Neural cell (in vitro differentiated cells): ENCODE results near the gene GIPC3. TPM values are rescaled to one million over a fixed set of nuclear protein-coding genes. Genes with fewer than 3 reads are reported as not detected.

Source experiments
- H2AFZ ChIP-seq: fragments of 200-600, 300-800 bp; sonication (generic), shearing (Covaris generic); 2 replicates; pipeline ENCODE4 v1.6.0; 2014; ENCODE audit warnings: low read depth, mild to moderate bottlenecking, antibody characterized with exemption, low read length, moderate library complexity
- H3F3A ChIP-seq: fragments of 200-600 bp; shearing (Covaris generic); 2 replicates; pipeline ENCODE4 v1.6.1; 2016; ENCODE audit warnings: mild to moderate bottlenecking, moderate library complexity, mixed read lengths, antibody characterized with exemption, low read length; ENCODE audit not compliant: insufficient read depth, poor library complexity, severe bottlenecking
- H3K27ac ChIP-seq: fragments of 200-600, 300-800 bp; sonication (generic), shearing (Covaris generic); 2 replicates; pipeline ENCODE4 v1.5.1; 2014; ENCODE audit warnings: mild to moderate bottlenecking, low read length, moderate library complexity
- H3K27me3 ChIP-seq: fragments of 300-800, 200-600 bp; sonication (generic), shearing (Covaris generic); 2 replicates; pipeline ENCODE4 v1.6.0; 2014; ENCODE audit warnings: mild to moderate bottlenecking, low read depth, low read length, moderate library complexity; ENCODE audit not compliant: insufficient read depth
- H3K36me3 ChIP-seq: fragments of 300-800, 200-600 bp; sonication (generic), shearing (Covaris generic); 2 replicates; pipeline ENCODE4 v1.5.1; 2014; ENCODE audit warnings: mild to moderate bottlenecking, antibody characterized with exemption, low read length, moderate library complexity; ENCODE audit not compliant: insufficient read depth
- H3K4me2 ChIP-seq: fragments of 300-800, 200-600 bp; sonication (generic), shearing (Covaris generic); 2 replicates; pipeline ENCODE4 v1.6.0; 2014; ENCODE audit warnings: mild to moderate bottlenecking, low read length
- H3K4me3 ChIP-seq: fragments of 300-800, 200-600 bp; sonication (generic), shearing (Covaris generic); 2 replicates; pipeline ENCODE4 v1.5.1; 2014; ENCODE audit warnings: mild to moderate bottlenecking, low read length, moderate library complexity
- H3K79me2 ChIP-seq: fragments of 200-600 bp; shearing (Covaris generic); replicated peaks from 2 replicates; pipeline ENCODE4 v1.6.0; 2014; ENCODE audit warnings: mild to moderate bottlenecking, low read length, moderate library complexity; ENCODE audit not compliant: insufficient read depth
- H3K9ac ChIP-seq: fragments of 300-800, 200-600 bp; sonication (generic), shearing (Covaris generic); 2 replicates; pipeline ENCODE4 v1.6.1; 2016; ENCODE audit warnings: mild to moderate bottlenecking, low read length, mixed read lengths
- H3K9me2 ChIP-seq: fragments of 200-600 bp; shearing (Covaris generic); 2 replicates; pipeline ENCODE4 v1.6.1; 2016; ENCODE audit warnings: mild to moderate bottlenecking, low read length, mixed read lengths; ENCODE audit not compliant: insufficient read depth
- H3K9me3 ChIP-seq: fragments of 200-600, 300-800 bp; sonication (generic), shearing (Covaris generic); 2 replicates; pipeline ENCODE4 v1.6.1; 2016; ENCODE audit warnings: mild to moderate bottlenecking, mixed run types, low read length, moderate library complexity, mixed read lengths
- H4K20me1 ChIP-seq: fragments of 200-600 bp; shearing (Covaris generic); 2 replicates; pipeline ENCODE4 v1.6.1; 2016; ENCODE audit warnings: mild to moderate bottlenecking, mixed run types; ENCODE audit not compliant: insufficient read depth
- EP300 ChIP-seq: fragments of 450-650 bp; conservative IDR thresholded peaks from 2 replicates; pipeline ENCODE4 v1.6.1; 2014; ENCODE audit warnings: antibody characterized with exemption, mild to moderate bottlenecking, moderate library complexity; ENCODE audit not compliant: poor library complexity, severe bottlenecking
- EZH2 ChIP-seq: fragments of 200-600, 300-800 bp; shearing (Covaris generic), sonication (generic); IDR thresholded peaks from 2 replicates; pipeline ENCODE4 v1.6.1; 2014; ENCODE audit warnings: antibody characterized with exemption, low read length, borderline replicate concordance, mild to moderate bottlenecking; ENCODE audit not compliant: insufficient read depth, poor library complexity, severe bottlenecking
- MXI1 ChIP-seq: fragments of 450-650 bp; conservative IDR thresholded peaks from 2 replicates; pipeline ENCODE4 v1.6.1; 2014; ENCODE audit warnings: antibody characterized with exemption, mild to moderate bottlenecking; ENCODE audit not compliant: poor library complexity, severe bottlenecking
- POLR2AphosphoS5 ChIP-seq: IDR thresholded peaks from 2 replicates; pipeline ENCODE4 v1.6.1; 2012
- RAD21 ChIP-seq: fragments of 450-650 bp; conservative IDR thresholded peaks from 2 replicates; pipeline ENCODE4 v1.6.1; 2014; ENCODE audit warnings: antibody characterized with exemption, mild to moderate bottlenecking, moderate library complexity
- REST ChIP-seq: IDR thresholded peaks from 2 replicates; pipeline ENCODE4 v1.6.1; 2012; ENCODE audit warnings: borderline replicate concordance
- SMC3 ChIP-seq: fragments of 450-650 bp; conservative IDR thresholded peaks from 2 replicates; pipeline ENCODE4 v1.6.1; 2014; ENCODE audit warnings: antibody characterized with exemption, mild to moderate bottlenecking, moderate library complexity; ENCODE audit not compliant: poor library complexity
- TAF1 ChIP-seq: IDR thresholded peaks from 2 replicates; pipeline ENCODE4 v1.6.1; 2012; ENCODE audit warnings: low read depth
- polyA plus RNA-seq: library from polyadenylated mRNA; depleted of rRNA; stranded (reverse); fragments of >200 nt; gene quantifications from 2 replicates; pipeline ENCODE4 v1.2.3, GENCODE V29; 2014
- TF ChIP-seq, protein P1 (sequence below): fragments of 450-650 bp; IDR thresholded peaks from 2 replicates; pipeline ENCODE4 v1.5.1; 2014; ENCODE audit warnings: antibody characterized with exemption, mild to moderate bottlenecking, moderate library complexity; ENCODE audit not compliant: poor library complexity, severe bottlenecking

The GIPC3 gene
- polyA plus RNA-seq, 1 donor from 2014 or later: not detected

- no peak for TF ChIP-seq SMC3
- TF ChIP-seq, protein P1, sequence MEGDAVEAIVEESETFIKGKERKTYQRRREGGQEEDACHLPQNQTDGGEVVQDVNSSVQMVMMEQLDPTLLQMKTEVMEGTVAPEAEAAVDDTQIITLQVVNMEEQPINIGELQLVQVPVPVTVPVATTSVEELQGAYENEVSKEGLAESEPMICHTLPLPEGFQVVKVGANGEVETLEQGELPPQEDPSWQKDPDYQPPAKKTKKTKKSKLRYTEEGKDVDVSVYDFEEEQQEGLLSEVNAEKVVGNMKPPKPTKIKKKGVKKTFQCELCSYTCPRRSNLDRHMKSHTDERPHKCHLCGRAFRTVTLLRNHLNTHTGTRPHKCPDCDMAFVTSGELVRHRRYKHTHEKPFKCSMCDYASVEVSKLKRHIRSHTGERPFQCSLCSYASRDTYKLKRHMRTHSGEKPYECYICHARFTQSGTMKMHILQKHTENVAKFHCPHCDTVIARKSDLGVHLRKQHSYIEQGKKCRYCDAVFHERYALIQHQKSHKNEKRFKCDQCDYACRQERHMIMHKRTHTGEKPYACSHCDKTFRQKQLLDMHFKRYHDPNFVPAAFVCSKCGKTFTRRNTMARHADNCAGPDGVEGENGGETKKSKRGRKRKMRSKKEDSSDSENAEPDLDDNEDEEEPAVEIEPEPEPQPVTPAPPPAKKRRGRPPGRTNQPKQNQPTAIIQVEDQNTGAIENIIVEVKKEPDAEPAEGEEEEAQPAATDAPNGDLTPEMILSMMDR: no peak
- TF ChIP-seq TAF1: no peak
- no peak for TF ChIP-seq RAD21
- no peaks in the 10 kb centered on the region for H3K27me3 ChIP-seq
- no peaks in the 10 kb centered on the region for H3F3A ChIP-seq
- H3K9ac ChIP-seq: no peak overlapping the region
- no peaks in the 10 kb centered on the region for H3K9me3 ChIP-seq
- H2AFZ ChIP-seq: no peak overlapping the region
- no peaks in the 10 kb centered on the region for H4K20me1 ChIP-seq
- H3K9me2 ChIP-seq: no peaks in the 10 kb centered on the region
- H3K4me3 ChIP-seq: no peak overlapping the region
- no peak overlapping the region for H3K27ac ChIP-seq
- H3K36me3 ChIP-seq: no peaks in the 10 kb centered on the region
- no peak overlapping the region for H3K4me2 ChIP-seq
- no peaks in the 10 kb centered on the region for H3K79me2 ChIP-seq
These were observed 45.5 kb upstream of the GIPC3 start for GRCh38 chr19:3539756-3540118.

DNA sequence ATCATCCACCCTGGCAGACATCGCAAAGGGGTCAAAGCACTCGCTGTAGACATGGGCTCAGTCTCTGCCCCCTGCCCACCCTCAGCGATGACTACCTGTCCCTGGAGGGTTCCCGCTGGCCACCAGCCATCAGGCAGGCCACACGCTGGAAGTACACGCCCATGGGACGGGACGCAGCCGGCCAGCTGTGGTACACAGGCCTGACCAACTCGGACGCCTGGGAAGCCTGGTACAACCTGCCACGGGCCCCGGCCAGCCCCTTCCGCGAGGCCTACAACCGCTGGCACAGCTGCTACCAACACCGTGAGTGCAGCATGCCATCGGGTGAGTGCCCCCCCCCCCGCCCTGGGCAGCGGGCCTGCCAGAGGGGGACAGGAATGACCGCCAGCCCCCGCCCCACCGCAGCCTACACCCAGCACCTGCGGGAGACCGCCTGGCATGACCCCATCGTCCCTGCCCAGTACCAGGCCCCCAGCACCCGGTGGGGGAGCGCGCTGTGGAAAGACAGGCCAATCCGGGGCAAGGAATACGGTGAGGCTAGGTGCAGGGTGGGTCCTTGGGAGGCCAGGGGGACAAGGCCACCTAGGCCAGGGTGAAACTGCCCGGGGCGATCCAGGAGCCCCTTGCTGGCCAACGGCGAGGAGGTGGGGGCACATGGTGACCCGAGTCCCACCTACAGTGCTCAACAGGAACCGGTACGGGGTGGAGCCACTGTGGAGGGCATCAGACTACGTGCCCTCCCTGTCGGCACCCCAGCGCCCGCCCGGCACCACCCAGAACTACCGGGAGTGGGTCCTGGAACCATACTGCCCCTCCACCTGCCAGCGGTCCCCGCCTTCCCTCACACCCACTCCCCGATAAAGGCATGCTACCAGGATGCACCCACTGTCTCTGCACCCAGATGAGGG lies 41.9 kb upstream of the GIPC3 start:
- H3K4me2 ChIP-seq: no peak overlapping the region
- no peak overlapping the region for H2AFZ ChIP-seq
- H3K9me2 ChIP-seq: no peaks in the 10 kb centered on the region
- H4K20me1 ChIP-seq: no peaks in the 10 kb centered on the region
- no peaks in the 10 kb centered on the region for H3F3A ChIP-seq
- H3K27ac ChIP-seq: no peak overlapping the region
- no peak overlapping the region for H3K4me3 ChIP-seq
- no peak overlapping the region for H3K9ac ChIP-seq
- no peaks in the 10 kb centered on the region for H3K27me3 ChIP-seq
- H3K9me3 ChIP-seq: no peaks in the 10 kb centered on the region
- TF ChIP-seq POLR2AphosphoS5 (no peak), SMC3 (no peak), RAD21 (no peak), REST (no peak), TAF1 (no peak), EP300 (no peak), MXI1 (no peak), EZH2 (no peak)
- TF ChIP-seq, protein P1: no peak
- no peaks in the 10 kb centered on the region for H3K36me3 ChIP-seq
- H3K79me2 ChIP-seq: no peaks in the 10 kb centered on the region
